GM12878 (cell line): ENCODE data around the gene HS3ST3B1. TPM values are rescaled to one million over a fixed set of nuclear protein-coding genes. Genes with fewer than 3 reads are reported as not detected.

Experiments used
- ATAC-seq: fragments of 200-7000 bp; cut with Tn5 transposase; 3 replicates; pipeline ENCODE4 v1.9.1; 2020; ENCODE audit warnings: mild to moderate bottlenecking, moderate library complexity
- BruUV-seq: library from RNA; stranded (reverse); fragments of 400-500 nt; replicated peaks from 2 replicates; lab custom pipeline; 2021; lab: Mats Ljungman, UMichigan
- CTCF ChIA-PET: fragments of 300-600 bp; sonication (Branson Sonifier 250); formaldehyde crosslinking; extraction: SDS; loops from one replicate; lab custom pipeline; 2021; ENCODE audit warnings: inconsistent platforms; lab: Yijun Ruan, JAX
- POLR2A ChIA-PET: fragments of 350-600 bp; formaldehyde crosslinking; extraction: SDS; loops from one replicate; lab custom pipeline; 2021; ENCODE audit warnings: inconsistent platforms; lab: Charles Lee
- RAD21 ChIA-PET: fragments of 300-600 bp; sonication (Branson Sonifier 250); formaldehyde crosslinking; loops from one replicate; lab custom pipeline; 2023; ENCODE audit warnings: antibody characterized with exemption; ENCODE audit not compliant: unreplicated experiment; lab: Charles Lee
- SMC1A ChIA-PET: fragments of 300-600 bp; sonication (Branson Sonifier 250); formaldehyde crosslinking; loops from one replicate; lab custom pipeline; 2023; ENCODE audit not compliant: unreplicated experiment, uncharacterized antibody; lab: Charles Lee
- DNase-seq: peaks from one replicate; pipeline ENCODE4 v3.0.0-alpha.2; 2011; ENCODE audit warnings: low read depth, low spot score
- FAIRE-seq: peaks from 3 replicates; lab custom pipeline; 2011; peaks lifted over from hg19 to GRCh38; lab: Jason Lieb, UNC
- H2AFZ ChIP-seq: 2 replicates; pipeline ENCODE4 v1.6.0; 2011; ENCODE audit warnings: low read depth, low read length, control low read depth; ENCODE audit not compliant: control insufficient read depth
- H3K27ac ChIP-seq: 2 replicates; pipeline ENCODE4 v1.5.1; 2011; ENCODE audit warnings: control low read depth; ENCODE audit not compliant: control insufficient read depth, insufficient read depth
- H3K27me3 ChIP-seq, 2 experiments: replicated peaks in 1 of 2; 2 replicates each; pipeline versions ENCODE4 v1.6.0 to v1.6.1; 2011; ENCODE audit warnings: low read length in 1 of 2; ENCODE audit not compliant: control insufficient read depth in 2 of 2, insufficient read depth in 2 of 2
- H3K36me3 ChIP-seq, 2 experiments: 2 replicates each; pipeline ENCODE4 v1.5.1; 2011; ENCODE audit warnings: low read length in 1 of 2; ENCODE audit not compliant: control insufficient read depth in 2 of 2, insufficient read depth in 2 of 2
- H3K4me1 ChIP-seq: 2 replicates; pipeline ENCODE4 v1.6.1; 2011; ENCODE audit warnings: mild to moderate bottlenecking, low read length, moderate library complexity, mixed read lengths; ENCODE audit not compliant: control insufficient read depth, insufficient read depth
- H3K4me2 ChIP-seq: 2 replicates; pipeline ENCODE4 v1.6.0; 2011; ENCODE audit warnings: control low read depth; ENCODE audit not compliant: control insufficient read depth, insufficient read depth
- H3K4me3 ChIP-seq: fragments of 200-600 bp; sonication (generic); 2 replicates; pipeline ENCODE4 v1.5.1; 2016
- H3K79me2 ChIP-seq: 2 replicates; pipeline ENCODE4 v1.6.0; 2011; ENCODE audit warnings: low read length; ENCODE audit not compliant: control insufficient read depth, insufficient read depth
- H3K9ac ChIP-seq: 2 replicates; pipeline ENCODE4 v1.8.0; 2011; ENCODE audit warnings: low read length, control low read depth, mixed read lengths; ENCODE audit not compliant: control insufficient read depth, insufficient read depth
- H3K9me3 ChIP-seq: replicated peaks from 3 replicates; pipeline ENCODE4 v1.5.1; 2011; ENCODE audit warnings: mild to moderate bottlenecking, low read length; ENCODE audit not compliant: control insufficient read depth, insufficient read depth
- H4K20me1 ChIP-seq: 2 replicates; pipeline ENCODE4 v1.6.0; 2011; ENCODE audit not compliant: control insufficient read depth, insufficient read depth
- CBX5 ChIP-seq: sonication (generic); IDR thresholded peaks from 2 replicates; pipeline ENCODE4 v1.6.1; 2016; ENCODE audit warnings: low read depth, moderate library complexity, mild to moderate bottlenecking, inconsistent platforms
- CTCF ChIP-seq, 3 experiments: IDR thresholded peaks in 2 of 3; conservative IDR thresholded peaks in 1 of 3; 2 replicates each; pipeline ENCODE4 v1.5.1; 2011; ENCODE audit warnings: low read depth in 3 of 3, low read length in 3 of 3, mild to moderate bottlenecking in 3 of 3, control low read depth in 2 of 3, moderate library complexity in 2 of 3, inconsistent platforms in 1 of 3, mixed read lengths in 1 of 3; ENCODE audit not compliant: control insufficient read depth in 2 of 3, insufficient read depth in 1 of 3; ENCODE audit errors: extremely low read depth in 1 of 3
- EZH2 ChIP-seq: IDR thresholded peaks from 2 replicates; pipeline ENCODE4 v1.6.1; 2012; ENCODE audit warnings: low read depth, mild to moderate bottlenecking, control low read depth, inconsistent platforms, low read length, borderline replicate concordance; ENCODE audit not compliant: control insufficient read depth
- HDGF ChIP-seq: fragments of 450-650 bp; IDR thresholded peaks from 2 replicates; pipeline ENCODE4 v1.6.1; 2016; ENCODE audit warnings: antibody characterized with exemption
- LARP7 ChIP-seq: fragments of 450-650 bp; IDR thresholded peaks from 2 replicates; pipeline ENCODE4 v1.6.1; 2017; ENCODE audit warnings: mild to moderate bottlenecking
- MEF2B ChIP-seq: fragments of 450-650 bp; IDR thresholded peaks from 2 replicates; pipeline ENCODE4 v1.6.1; 2018; ENCODE audit warnings: mild to moderate bottlenecking, moderate library complexity; ENCODE audit not compliant: partially characterized antibody, poor library complexity, severe bottlenecking
- NR2F1 ChIP-seq: fragments of 450-650 bp; conservative IDR thresholded peaks from 2 replicates; pipeline ENCODE4 v1.6.1; 2017; ENCODE audit warnings: mild to moderate bottlenecking
- PAX8 ChIP-seq: fragments of 450-650 bp; IDR thresholded peaks from 2 replicates; pipeline ENCODE4 v1.6.1; 2017; ENCODE audit warnings: mild to moderate bottlenecking, moderate library complexity
- POLR2AphosphoS2 ChIP-seq: IDR thresholded peaks from 2 replicates; pipeline ENCODE4 v1.6.1; 2011; ENCODE audit warnings: low read depth, mild to moderate bottlenecking, low read length, improper control_type of control experiment, moderate library complexity
- POLR2AphosphoS5 ChIP-seq: IDR thresholded peaks from 2 replicates; pipeline ENCODE4 v1.6.1; 2011; ENCODE audit warnings: mild to moderate bottlenecking, low read length, inconsistent platforms
- RAD21 ChIP-seq: IDR thresholded peaks from 2 replicates; pipeline ENCODE4 v1.6.1; 2011; ENCODE audit warnings: mild to moderate bottlenecking, low read depth, low read length, moderate library complexity; ENCODE audit not compliant: insufficient read depth
- RELB ChIP-seq: fragments of 450-650 bp; IDR thresholded peaks from 2 replicates; pipeline ENCODE4 v1.6.1; 2017; ENCODE audit warnings: low read depth, mild to moderate bottlenecking, moderate library complexity
- TCF3 ChIP-seq: IDR thresholded peaks from 2 replicates; pipeline ENCODE4 v1.6.1; 2012; ENCODE audit warnings: low read depth, mild to moderate bottlenecking, low read length, borderline replicate concordance; ENCODE audit not compliant: insufficient read depth
- YY1 ChIP-seq: IDR thresholded peaks from 2 replicates; pipeline ENCODE4 v1.6.1; 2011; ENCODE audit warnings: low read depth, mild to moderate bottlenecking, low read length
- ZNF592 ChIP-seq: fragments of 450-650 bp; IDR thresholded peaks from 2 replicates; pipeline ENCODE4 v1.6.1; 2017; ENCODE audit warnings: mild to moderate bottlenecking, moderate library complexity
- WGBS: methylation state at CpG from one replicate; pipeline ENCODE4 v1.1.6; 2016; ENCODE audit warnings: low lambda C conversion rate; ENCODE audit not compliant: insufficient replicate concordance, insufficient coverage; ENCODE audit errors: missing lambda C conversion rate; 5-methylcytosine and 5-hydroxymethylcytosine counted together
- in situ Hi-C: fragments of 300-500 bp; cut with MboI; formaldehyde crosslinking; loops from 9 replicates; pipeline ENCODE4 v1.14.3; 2018; ENCODE audit warnings: mixed read lengths
- intact Hi-C: fragments of 100-400 bp; cut with micrococcal nuclease; formaldehyde crosslinking; loops from one replicate; pipeline ENCODE4 v1.14.2; 2022; ENCODE audit not compliant: unreplicated experiment
- polyA plus RNA-seq, 11 experiments: library from polyadenylated mRNA; depleted of rRNA in 4 of 11; unstranded in 6 of 11; stranded (reverse) in 5 of 11; fragments of >200 nt; fragmentation: Nextera tagmentation in 4 of 11; fragmentation: Illumina TruSeq in 1 of 11; extraction: Ambion mirVana in 4 of 11; extraction: Trizol in 1 of 11; gene quantifications; 1 replicate in 1 of 11; 2 replicates in 10 of 11; pipeline versions ENCODE4 v1.2.1 to v1.2.3, GENCODE V29; 2011 to 2016; ENCODE audit warnings: inconsistent platforms in 2 of 11, missing spikeins in 2 of 11, low read depth in 1 of 11
- total RNA-seq, 4 experiments: library from RNA; depleted of rRNA in 3 of 4; stranded (reverse); fragments of >200 nt in 3 of 4; fragmentation: Illumina TruSeq in 1 of 4; extraction: Trizol in 1 of 4; gene quantifications; 2 replicates each; pipeline versions ENCODE4 v1.2.1 to v1.2.3, GENCODE V29; 2013 to 2021

Gene HS3ST3B1
- total and polyA plus RNA-seq, 10 of the 15 experiments (the other 5 are each of a cell fraction or from before 2014, with no cell fraction given): 0.03 to 0.14 (median 0.06) TPM; not detected in 3

- FAIRE-seq (no peak), DNase-seq (no peak), ATAC-seq (peak; percentile 93)
- Histone ChIP-seq H4K20me1 (no peaks in the 10 kb centered on the region), H3K79me2 (no peaks in the 10 kb centered on the region), H3K9me3 (peaks cover 3% of the 10 kb centered on the region; the same call in 1 of the 3 replicates), H3K9ac (0 out of 2 replicates have a peak overlapping the region, but pooled peaks have one; percentile 21), H3K4me1 (no peaks in the 10 kb centered on the region; the same call in 1 of the 2 replicates), H3K36me3 (no peaks in the 10 kb centered on the region), H3K27me3 (peaks cover 7 to 30% of the 10 kb centered on the region in 2 experiments), H3K4me2 (peak overlapping the region; percentile 79), H3K27ac (no peak overlapping the region), H2AFZ (no peak overlapping the region; the same call in 1 of the 2 replicates), H3K4me3 (peak overlapping the region; percentile 56; the same call in 1 of the 2 replicates)
- BruUV-seq: no TSS peak
- ChIA-PET RAD21 (interaction anchor here (1.0 kb wide), 1 partner anchor 704 kb away, joined by 4 read pairs; no protein-coding TSS in a partner anchor), SMC1A (interaction anchor here (0.5 kb wide), 1 partner anchor 1056 kb away, joined by 3 read pairs; no protein-coding TSS in a partner anchor), CTCF (interaction anchor here (1.9 kb wide), 1 partner anchor 706 kb away, joined by 6 read pairs; no protein-coding TSS in a partner anchor), POLR2A (no interaction called here)
- intact Hi-C loops (loop anchor here (1.0 kb wide), 1 partner anchor 708 kb away; no protein-coding TSS in a partner anchor), in situ Hi-C loops (no loop called here)
- under 1% methylated on average over 48 of the region's 64 CpGs for WGBS
- TF ChIP-seq LARP7 (0 out of 2 replicates have a peak, but pooled peaks have one; percentile 23), RELB (no peak), TCF3 (0 out of 2 replicates have a peak, but pooled peaks have one; percentile 24), POLR2AphosphoS5 (no peak), PAX8 (no peak), RAD21 (peak; percentile 80), MEF2B (no peak), CTCF (IDR thresholded peaks at IDR 0.05 in 2 of 3, conservative IDR thresholded peaks at IDR 0.05 in 1 of 3; ENCODE audit: control insufficient read depth in 2 of 3, extremely low read depth in 1 of 3, insufficient read depth in 1 of 3, low read depth in 3 of 3, low read length in 3 of 3) (peak; percentile 52 to 82 (median 78); a peak in 5 of 6 replicates), POLR2AphosphoS2 (no peak), HDGF (no peak), YY1 (0 out of 2 replicates have a peak, but pooled peaks have one; percentile 31), ZNF592 (no peak), NR2F1 (no peak), EZH2 (no peak), CBX5 (no peak)
These were observed 1.7 kb downstream of the HS3ST3B1 start for GRCh38 chr17:14302431-14303099.
